Ecto neural progenitor cell (in vitro differentiated cells): ENCODE measurements around the gene PPP2R3A.
"Not testable (repeated sequence)": the region's sequence is repeated elsewhere in the genome, so short reads cannot be mapped to it uniquely, and the experiment has no call there.

Experiments
- DNase-seq: peaks from one replicate; pipeline ENCODE4 v3.0.0-alpha.2; 2018; ENCODE audit warnings: low spot score

The PPP2R3A gene

GRCh38 chr3:135965506-135966270 lies at the start of gene PPP2R3A:
Gene PPP2R3A (plus strand): TSS chr3:135965728. CDS start chr3:136001499, 35,771 bp downstream.
- peak; percentile 97 for DNase-seq

DNA sequence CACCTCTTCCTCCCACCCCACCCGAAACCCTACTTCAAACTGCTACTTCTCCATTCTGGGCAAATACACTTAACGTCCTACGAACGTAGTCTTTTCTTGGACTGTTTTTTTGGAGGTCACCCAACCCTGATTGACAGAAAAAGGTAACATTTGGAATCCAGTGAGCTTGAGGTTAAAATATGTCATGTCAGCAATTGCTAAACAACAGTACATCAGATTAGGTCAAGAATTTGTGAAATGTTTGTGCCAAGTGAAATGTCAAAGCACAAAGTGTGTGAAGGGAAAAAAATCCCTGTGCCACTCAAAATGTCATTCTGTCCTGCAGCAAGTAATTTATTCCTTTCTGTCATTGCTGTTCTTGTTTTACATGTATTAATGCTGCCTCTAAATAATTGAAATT lies 49.2 kb upstream of the PPP2R3A start:
- DNase-seq = no peak

GRCh38 chr3:135917076-135917475 lies 48.5 kb upstream of the PPP2R3A start:
- no peak for DNase-seq

DNA sequence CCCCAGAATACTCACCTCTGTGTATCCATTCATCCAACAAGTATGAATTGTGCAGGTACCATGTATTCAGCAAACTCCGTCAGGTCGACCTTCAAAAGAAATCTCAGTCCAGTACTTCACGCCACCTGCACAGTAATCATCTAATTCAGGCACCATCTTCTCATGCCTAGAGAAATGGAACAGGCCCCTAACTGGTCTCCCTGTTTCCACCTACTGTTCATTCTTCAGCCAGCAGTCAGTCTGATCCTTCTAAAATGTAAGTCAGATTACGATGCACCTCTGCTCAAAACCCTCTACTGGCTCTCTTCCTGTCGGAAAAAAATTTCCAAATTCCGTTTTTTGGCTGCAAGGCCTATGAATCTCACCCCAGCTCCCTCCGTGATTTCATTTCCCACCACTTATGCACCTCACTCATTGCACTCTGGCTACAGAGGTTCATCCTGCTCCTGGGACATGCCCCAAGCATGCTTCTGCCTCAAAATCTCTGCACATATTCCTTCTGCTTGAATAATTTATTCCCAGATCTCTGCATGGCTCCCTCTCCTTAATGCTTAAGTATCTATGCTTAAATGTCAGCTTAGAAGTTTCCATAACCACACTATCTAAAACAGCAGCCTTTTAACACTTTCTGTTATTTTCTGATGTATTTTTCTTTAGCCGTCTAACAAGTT lies 47.5 kb upstream of the PPP2R3A start:
- DNase-seq = no peak

DNA sequence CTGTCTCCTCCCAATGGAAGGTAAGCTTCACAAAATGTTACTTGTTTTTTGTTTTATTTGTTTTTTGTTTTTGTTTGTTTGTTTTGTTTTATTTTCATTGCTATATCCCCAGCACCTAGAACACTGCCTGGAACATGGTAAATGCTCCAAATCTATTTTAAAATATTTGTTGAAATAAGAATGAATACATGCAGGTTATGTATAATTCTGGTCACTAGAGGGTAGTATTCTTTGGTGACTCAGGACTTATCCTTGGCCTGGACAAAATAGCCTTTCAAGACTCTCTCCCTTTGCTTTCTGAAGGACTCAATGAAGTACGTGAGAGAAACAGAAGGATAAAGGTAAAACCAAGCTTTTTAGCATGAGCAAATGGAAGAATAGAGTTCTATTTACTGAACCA lies 46.9 kb upstream of the PPP2R3A start:
- no peak for DNase-seq

GRCh38 chr3:135920275-135920674 lies 45.3 kb upstream of the PPP2R3A start:
- DNase-seq = no peak

GRCh38 chr3:135922903-135923250 lies 42.7 kb upstream of the PPP2R3A start:
- no peak for DNase-seq

- DNase-seq = no peak
Observed at GRCh38 chr3:135924506-135924905, 41.0 kb upstream of the PPP2R3A start.

GRCh38 chr3:135926664-135927063 lies 38.9 kb upstream of the PPP2R3A start:
- no peak for DNase-seq

GRCh38 chr3:135927155-135927554 lies 38.4 kb upstream of the PPP2R3A start:
- DNase-seq = no peak

DNA sequence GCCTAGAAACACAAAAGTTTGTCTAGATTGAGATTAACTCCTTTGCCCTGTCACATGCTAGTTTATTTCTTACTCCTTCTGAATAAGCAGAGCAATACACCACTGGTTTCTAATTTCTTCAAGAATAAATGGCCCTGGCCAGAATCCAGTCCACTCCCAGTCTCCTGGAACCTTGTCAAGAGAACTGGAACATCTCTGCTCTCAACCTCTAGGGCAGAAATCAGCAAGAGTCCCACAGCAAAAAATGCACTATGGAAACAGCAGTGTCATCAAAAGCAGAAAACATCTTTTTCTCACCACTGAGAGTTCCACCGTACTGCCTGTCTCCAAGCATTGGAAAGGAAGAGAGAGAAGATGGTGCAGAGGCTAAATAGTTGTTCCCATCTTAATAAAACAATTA lies 35.9 kb upstream of the PPP2R3A start:
- DNase-seq = no peak

DNA sequence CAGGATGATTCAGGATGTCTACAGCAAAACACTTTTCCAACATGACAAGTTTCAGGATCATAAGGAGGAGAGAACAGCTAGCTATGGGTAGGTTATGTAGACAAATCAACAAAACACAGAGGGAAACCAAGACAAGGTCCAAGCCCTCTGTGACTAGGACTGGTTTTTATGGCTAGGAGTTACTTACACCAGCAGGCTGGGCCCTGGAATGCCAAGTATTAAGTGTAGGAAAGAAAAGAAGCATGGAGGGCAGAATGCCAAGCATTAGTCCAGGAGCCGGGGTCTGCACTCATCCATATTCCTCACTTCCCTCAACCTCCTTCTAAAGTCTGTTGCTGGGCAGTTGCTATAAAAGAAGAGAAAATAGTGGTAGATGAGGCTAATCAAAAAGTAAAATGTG lies 35.3 kb upstream of the PPP2R3A start:
- DNase-seq = no peak

DNA sequence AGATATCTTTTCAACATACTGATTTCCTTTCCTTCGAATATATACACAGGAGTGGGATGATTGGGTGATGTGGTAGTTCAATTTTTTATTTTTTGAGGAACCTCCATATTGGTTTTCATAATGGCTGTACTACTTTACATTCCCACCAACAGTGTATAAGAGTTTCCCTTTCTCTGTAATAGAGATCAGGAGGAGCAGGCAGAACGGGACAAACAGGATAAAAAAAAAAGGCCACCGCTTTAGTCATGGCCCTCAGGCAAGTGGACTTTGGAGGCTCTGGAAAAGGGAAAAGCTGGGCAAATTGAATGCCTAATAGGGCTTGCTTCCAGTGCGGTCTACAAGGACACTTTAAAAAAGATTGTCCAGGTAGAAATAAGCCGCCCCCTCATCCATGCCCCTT lies 30.4 kb upstream of the PPP2R3A start:
- DNase-seq = not testable (repeated sequence)

DNA sequence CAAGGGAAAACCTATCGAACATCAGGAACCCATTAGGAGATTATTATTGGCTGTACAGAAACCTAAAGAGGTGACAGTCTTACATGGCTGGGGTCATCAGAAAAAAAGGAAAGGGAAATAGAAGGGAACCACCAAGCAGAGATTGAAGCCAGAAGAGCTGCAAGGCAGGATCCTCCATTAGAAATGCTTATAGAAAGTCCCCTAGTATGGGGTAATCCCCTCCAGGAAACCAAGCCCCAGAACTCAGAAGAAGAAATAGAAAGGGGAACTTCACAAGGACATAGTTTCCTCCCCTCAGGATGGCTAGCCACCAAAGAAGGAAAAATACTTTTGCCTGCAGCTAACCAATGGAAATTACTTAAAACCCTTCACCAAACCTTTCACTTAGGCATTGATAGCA lies 27.8 kb upstream of the PPP2R3A start:
- DNase-seq = not testable (repeated sequence)

DNA sequence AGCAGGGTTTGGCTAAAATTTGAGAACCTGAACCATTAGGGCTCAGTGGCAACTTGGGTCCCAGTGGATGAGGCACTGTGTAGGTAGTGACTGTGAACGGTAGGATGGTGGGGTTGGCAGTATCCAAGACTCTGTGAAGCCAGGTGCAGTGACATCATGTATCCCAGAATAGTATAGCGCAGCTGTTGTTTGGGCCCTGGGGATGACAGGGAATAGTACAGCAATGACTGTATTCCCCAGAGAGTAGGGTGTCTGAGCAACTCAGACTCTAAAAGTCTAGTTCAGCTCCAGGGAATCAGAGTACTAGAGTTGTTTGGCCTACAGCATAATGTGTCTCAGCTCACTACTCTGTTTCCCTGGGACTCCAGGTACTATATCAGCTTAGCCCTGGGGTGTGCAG lies 20.7 kb upstream of the PPP2R3A start:
- no peak for DNase-seq

- no peak for DNase-seq
Observed at GRCh38 chr3:135950941-135951340, 14.6 kb upstream of the PPP2R3A start.

DNA sequence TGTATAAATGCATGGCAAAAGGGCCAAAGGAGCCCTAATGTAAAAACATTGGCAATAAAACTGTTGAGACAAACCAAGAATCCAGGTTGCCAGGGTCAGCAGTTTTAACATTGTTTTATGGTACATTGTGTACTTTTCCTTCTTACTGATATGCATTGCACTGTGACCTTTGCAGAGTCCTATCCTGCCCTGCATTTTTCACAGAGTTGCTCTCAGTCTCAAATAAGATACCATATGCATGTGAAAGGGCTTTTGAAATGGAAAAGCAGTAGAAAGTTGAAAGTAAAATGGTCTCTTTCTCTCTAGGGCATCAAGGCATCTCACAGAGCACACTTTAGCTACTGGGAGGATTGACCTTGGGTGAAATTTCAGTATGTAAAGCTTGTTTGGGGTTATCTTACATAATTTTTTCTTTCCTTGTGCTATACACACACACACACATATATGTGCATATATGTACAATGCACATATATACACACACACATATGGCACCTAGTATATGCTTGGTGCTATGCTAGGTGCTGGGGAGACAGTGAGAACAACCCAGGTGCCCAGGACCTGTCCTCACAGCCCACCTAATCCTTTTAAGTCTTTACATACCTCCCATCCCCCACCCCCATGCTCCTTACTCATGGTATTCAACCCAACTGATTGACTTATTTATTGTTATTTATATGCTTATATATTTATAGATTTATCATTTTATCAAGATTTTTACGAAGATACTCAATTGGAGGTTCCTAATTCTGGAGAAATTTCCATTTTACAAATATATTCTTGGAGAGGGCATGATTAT lies 1.2 kb upstream of the PPP2R3A start:
- DNase-seq = no peak

DNA sequence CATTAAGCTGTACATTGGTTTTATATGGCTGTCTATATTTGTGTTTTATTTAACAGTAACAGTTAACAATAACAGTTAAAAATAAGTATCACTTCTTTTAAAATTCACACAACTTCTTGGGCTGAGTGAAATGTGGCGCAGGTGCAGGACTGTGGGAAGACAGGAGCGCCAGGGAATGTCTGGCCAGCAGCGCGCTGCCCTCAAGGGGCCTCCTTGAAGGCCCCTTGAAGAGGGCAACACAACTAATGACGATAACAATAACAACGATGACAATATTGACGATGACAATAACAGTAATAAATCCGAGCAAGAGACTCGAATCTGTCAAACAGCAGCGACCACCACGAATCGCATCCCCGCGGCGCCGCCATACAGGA lies 411 bp upstream of the PPP2R3A start:
- DNase-seq = no peak

DNA sequence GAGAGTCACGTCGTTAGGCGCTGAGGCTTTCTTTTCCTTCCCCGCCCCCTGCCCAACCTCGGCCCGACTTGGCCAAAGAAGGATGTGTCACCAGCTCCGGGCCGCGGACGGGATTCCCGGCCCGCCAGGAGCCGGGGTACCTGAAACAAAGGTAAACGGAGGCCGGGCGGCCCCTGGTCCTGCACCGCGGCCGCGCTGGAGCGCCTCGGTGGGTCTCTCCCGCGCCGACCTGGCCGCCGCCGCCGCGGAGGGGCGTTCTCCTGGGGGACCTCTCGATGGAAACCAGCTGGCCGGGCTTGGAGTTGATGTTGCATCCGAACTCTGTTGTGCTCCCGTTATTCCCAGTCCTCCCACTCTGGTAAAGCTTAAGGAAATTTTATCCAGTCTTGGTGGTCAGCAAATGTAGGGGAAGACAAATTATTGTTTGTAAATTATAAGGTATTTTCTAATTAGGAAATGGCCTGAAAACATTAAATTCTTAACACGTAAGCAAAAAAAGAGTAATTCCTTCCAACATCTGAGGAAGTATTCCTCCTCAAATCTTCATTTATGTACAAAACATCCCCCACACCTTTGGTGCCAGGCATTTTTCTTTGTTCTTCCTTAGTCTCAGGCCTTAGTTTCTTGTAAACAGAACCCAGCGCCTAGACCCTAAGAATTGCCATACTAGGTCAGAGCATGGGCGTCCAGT lies 888 bp downstream of the PPP2R3A start:
- no peak for DNase-seq

DNA sequence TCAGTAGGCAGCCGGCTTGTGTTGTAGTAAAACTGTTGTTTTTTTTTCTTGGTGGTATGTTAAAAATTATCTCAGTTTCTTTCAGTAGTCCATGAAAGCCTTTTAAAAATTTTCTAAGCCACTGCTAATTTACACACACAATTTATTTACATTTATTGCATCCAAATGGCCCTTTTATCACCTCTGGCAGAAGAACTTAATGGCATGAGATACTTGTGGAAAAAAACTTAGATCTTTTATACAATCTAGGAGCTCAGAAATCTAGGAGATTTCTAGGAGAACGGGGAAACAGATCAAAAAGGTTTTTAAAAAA lies 1.4 kb downstream of the PPP2R3A start:
- DNase-seq = no peak

DNA sequence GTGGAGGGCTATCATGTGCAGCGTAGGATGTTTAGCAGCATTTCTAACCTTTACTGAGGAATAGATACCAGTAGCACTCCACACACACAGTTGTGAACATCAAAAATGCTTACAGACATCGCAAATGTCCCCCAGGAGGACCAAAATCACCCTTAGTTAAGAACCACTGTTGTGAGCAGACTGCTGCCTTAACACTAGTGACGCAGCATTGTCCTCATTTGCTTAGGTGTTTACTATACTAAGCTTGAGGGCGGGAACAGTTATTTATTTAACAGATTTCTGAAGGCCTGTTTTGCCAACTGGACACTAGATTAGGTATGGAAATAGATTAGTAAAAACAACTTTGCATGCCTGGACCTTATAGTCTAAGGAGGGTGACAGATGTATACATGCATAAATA lies 2.3 kb downstream of the PPP2R3A start:
- DNase-seq = no peak

GRCh38 chr3:135970506-135971116 lies 5.1 kb downstream of the PPP2R3A start:
- no peak for DNase-seq
